Stimulated activated CD4-positive, alpha-beta T cell treated with anti-CD3 and anti-CD28 coated beads, Interleukin-4, amount 100 ng/mL, for 24 hours (primary cell): Measurements from ENCODE around the gene POU2F1.
"Not testable (repeated sequence)": the region's sequence is repeated elsewhere in the genome, so short reads cannot be mapped to it uniquely, and the experiment has no call there.

Source experiments
- DNase-seq: peaks from one replicate; pipeline ENCODE4 v3.0.0-alpha.2; 2020

Gene POU2F1

DNA sequence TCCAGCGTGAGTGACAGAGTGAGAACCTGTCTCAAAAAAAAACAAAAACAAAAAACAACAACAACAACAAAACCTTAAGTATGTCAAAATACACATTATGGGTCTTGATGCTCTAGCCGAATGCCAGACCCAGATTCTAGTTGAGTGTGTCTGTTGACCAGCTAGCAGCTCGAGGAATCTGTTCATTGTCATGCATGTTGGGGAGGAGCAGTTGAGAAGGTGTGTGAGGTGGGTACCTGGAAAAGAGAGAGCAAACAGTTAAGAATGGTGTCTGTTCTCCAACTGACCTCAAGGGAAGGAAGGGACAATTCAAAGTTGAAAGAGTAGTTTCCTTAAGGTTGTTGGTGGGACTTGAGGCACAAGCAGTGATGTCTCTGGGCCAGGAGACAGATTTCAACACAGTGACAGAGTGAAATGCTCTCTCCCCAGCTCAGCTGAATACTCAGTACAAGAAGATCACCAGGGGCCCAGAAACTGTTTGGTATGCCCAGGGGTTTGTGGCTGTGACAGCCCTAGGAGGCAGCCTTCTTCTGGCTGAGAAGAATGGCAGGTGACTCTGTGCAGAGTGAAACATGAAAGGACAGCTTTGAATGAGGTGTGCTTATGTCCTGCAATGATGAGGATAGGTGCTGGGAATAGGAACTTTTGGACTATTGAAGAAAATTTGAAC, 14.4 kb upstream of the POU2F1 start:
- no peak for DNase-seq

GRCh38 chr1:167207940-167208623, 12.6 kb upstream of the POU2F1 start:
- DNase-seq = no peak

DNA sequence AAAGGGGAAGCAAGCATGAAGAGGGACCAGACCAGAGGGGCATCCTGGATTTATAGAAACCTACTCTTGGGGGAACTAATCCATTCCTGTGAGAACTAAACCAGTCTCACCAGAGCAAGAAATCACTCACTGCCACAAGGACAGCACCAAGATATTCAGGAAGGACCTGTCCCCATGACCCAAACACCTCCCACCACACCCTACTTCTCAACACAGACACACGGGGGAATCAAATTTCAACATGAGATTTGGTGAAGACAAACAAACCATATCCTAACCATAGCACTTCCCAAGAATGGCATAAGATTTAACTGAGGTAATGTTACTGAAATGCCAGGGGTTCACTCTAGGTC, 12.1 kb upstream of the POU2F1 start:
- no peak for DNase-seq

DNA sequence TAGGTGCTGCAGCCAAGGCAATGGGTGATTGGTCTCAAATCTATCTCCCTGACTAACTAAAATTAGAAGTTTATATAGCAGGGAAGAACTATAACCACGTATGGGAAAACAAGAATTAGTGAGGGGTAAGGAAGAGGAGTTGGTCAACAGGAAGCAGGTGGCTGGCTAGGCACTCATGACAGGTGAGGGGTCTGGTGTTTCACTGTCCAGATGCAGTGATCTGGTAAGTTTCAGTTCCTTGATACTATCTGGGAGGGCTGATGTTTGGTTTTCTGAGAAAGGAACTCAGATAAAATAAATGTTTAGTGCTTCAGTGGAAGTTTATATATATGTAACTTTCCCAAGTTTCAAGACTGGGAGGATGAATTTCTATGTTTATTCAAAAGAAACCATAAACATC, 11.6 kb upstream of the POU2F1 start:
- no peak for DNase-seq

GRCh38 chr1:167210966-167211674, 9.6 kb upstream of the POU2F1 start:
- no peak for DNase-seq

DNA sequence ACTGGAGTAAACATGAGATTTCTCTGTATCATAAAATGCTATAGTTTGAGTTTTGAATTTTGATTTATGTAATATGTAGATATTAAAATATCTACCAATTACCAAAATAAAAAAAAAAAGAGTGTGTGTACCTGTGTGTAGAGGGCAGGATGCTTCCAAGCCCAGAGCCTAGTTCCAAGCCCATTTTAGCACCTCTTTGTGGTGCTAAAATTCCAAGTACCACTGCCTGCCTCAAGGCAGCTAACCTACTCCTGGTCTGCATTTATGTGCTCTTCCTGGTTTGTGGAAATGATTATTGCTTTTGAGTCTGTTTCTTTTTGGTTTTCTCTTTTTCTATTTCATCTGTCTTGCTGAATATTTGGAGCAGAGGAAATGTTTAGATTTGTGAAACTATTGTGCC, 8.7 kb upstream of the POU2F1 start:
- DNase-seq = no peak

GRCh38 chr1:167216809-167217208, 3.9 kb upstream of the POU2F1 start:
- no peak for DNase-seq

GRCh38 chr1:167219194-167219593, 1.5 kb upstream of the POU2F1 start:
- DNase-seq = no peak

DNA sequence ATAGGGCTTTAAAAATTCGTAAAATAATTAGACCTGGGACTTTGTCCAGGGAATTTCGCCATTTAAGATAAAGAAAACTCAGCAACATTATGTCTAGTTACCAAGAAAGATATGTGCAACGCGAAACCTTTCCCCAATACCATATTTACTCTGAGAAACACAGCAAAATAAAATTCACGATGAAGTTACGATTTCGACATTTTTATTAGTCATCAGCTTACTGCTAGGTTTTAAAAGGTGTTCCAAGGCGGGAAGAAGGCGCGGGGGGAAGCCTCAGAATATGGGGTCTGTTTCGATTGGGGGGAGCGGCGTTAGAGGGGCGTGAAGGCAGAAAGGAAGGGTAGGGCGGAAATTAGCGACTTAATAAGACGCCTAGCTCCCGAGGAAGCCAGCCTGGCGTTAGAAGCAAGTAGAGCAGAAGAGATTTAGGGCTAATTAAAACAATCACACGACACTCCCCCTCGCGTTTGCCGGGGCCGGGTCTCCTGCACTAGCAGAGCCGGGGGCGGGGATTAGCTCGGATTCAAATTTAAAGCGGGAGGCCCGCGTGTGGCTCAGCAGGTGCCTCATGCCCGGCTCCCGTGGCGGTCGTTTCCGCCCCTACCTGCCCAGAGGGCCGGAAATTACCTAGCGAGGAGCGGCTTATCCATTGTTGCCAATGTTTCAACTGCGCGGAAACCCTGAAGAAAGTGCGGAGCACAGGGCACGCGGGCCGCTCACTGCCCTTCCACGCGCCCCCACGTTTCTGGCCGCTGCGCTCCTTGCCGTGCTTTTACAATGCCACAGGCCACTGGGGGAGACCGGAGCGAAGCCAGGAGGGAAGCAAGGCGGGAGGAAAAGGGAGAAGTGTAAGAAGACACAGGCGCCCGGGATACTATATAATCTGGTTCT, 795 bp upstream of the POU2F1 start:
- DNase-seq = peak; percentile 91

- DNase-seq = no peak
These were observed 546 bp downstream of the POU2F1 start for GRCh38 chr1:167221126-167221737.

DNA sequence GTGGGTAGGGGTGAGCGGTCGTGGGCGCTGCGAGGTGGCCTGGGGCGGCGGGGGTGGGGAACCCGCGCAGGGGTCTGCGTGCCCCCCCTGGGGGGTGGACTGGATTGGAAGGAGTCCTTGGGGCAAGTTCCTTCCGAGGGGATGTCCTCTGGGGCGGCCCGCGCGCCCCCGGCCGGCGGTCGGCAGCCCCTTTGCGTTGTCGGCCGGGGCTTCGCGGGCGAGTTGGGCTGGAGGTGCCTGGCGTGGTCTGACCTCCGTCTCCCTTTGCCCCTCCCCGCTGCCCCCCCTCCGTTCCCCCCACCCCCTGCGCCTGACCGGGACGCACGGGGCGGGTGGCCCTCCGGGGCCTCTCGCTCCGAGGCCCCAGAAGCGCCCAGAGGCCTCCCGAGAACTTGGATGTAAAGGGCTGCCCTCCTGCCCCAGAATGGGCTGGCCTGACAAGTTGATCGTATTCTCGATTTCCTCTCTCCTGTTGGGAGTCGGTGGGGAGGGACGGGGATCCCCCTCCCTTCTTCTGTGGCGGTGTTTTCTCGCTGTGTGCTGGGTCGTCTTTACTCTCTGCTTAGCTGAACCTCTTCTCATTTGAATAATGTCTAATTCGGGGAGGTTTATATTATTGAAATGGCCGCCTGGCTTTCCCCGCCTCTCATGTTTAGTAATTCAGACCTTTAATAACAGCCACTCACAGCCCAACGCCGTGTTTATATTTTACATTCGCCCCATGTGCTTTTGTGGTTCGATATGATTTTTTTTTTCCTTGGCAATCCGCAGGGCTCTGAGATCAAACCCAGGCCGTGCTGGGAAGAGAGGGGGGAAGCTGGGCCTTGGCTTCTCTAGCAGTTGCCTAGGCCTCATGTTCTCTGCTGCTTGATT, 1.3 kb downstream of the POU2F1 start:
- peak; percentile 78 for DNase-seq

- no peak for DNase-seq
These were observed 2.7 kb downstream of the POU2F1 start for GRCh38 chr1:167223144-167224103.

- not testable (repeated sequence) for DNase-seq
These were observed 4.1 kb downstream of the POU2F1 start for GRCh38 chr1:167224734-167225235.

GRCh38 chr1:167225920-167226319, 5.2 kb downstream of the POU2F1 start:
- DNase-seq = no peak

DNA sequence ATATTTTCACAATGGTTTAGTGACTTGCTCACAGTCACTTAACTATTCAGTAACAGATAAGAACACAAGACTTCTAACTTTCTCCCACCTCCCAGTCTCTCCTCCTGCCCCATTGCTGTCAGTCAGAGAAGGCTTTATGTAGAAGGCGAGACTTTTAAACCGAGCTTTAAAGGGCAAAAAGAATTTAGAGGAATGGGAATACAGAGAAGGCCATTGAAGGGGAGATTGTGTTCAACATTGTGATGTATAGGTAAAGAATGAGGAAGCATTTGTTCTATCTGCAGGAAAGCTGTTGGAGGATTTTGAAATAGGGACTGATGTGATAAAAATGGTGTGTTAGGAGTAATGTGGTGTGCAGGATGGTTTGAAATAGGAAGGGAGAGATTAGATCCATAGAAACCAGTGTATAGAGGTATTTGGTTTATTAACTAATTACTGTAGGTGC, 7.3 kb downstream of the POU2F1 start:
- DNase-seq = no peak

DNA sequence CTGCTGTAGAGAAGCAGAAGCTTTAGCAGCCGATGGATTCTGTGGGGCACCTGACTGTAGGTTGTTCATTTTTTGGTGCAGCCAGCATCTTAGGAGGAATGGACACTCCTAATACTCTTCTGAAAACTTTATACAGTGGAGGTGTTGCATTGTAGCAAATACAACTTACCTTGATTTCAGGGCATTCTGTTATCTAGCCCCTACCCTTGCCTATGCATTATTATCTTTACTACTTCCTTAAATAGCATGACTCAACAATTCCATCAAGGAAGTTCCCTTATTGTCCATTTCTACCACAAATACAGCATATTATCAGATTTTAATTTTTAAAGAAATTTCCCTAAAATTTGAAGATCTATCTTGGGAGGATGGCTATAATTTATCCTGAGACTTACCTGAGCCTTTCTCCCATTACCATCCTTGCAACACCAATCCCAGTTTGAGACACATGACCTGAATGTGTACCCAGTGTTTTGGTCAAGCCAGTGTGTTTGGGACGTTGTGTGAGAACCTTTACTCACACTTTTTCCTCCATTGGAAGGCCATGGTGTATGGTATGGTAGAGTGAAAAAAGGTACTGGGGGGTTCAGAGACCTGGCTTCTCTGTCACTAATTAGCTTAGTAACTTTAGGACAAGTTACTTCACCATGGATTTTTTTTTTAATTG, 9.2 kb downstream of the POU2F1 start:
- no peak for DNase-seq

GRCh38 chr1:167230437-167230836, 9.8 kb downstream of the POU2F1 start:
- no peak for DNase-seq

DNA sequence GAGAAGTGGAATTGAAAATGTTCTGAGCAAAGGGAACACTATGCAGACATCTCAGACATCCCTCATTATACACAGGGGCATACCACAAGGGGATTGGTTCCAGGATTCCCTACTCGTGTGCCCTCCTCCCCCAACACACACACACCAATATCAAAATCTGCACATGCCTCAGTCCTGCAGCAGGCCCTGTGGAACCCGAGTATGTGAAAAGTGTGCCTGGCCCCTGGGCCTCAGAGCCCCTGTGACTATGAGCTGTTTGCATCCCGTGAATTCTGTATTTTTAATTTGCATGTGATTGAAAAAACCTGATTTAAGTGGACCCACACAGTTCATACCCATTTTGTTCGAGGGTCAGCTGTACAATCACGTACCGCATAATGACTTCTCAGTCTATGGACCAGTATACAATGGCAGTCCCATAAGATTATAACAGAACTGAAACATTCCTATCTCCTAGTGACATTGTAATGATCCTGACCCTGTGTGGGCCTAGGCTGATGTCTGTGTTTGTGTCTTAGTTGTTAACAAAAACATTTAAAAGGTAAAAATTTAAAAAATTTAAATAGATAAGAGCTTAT, 11.3 kb downstream of the POU2F1 start:
- no peak for DNase-seq

DNA sequence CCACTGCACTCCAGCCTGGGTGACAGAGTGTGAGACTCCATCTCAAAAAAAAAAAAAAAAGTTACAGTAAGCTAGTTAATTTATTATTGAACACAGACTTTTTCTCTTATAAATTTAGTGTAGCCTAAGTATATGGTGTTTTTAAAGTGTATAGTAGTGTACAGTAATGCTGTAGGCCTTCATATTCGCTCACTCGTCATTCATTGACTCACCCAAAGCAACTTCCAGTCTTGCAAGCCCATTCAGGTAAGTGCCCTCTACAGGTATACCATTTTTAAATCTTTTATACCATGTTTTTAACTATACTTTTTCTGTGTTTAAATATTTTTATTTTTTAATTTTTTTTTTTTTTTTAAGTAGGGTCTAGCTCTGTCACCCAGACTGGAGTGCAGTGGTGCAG, 12.1 kb downstream of the POU2F1 start:
- no peak for DNase-seq
